LNCaP clone FGC (cell line): ENCODE measurements around the gene C17orf113.

Source experiments
- DNase-seq: peaks from one replicate; pipeline ENCODE4 v3.0.0-alpha.2; 2011; ENCODE audit warnings: low read depth
- H3K4me3 ChIP-seq: 2 replicates; pipeline ENCODE4 v1.5.1; 2011; ENCODE audit warnings: mild to moderate bottlenecking, low read depth, low read length, control low read depth
- CTCF ChIP-seq: IDR thresholded peaks from 2 replicates; pipeline ENCODE4 v1.5.1; 2012; ENCODE audit warnings: mild to moderate bottlenecking; ENCODE audit not compliant: control insufficient read depth, insufficient read depth; ENCODE audit errors: extremely low read depth

C17orf113 gene

GRCh38 chr17:42052346-42052877, 2.0 kb upstream of the C17orf113 start:
- no peak overlapping the region for H3K4me3 ChIP-seq
- no peak for DNase-seq
- no peak for TF ChIP-seq CTCF

- no peak for TF ChIP-seq CTCF
- DNase-seq, result no peak
- no peak overlapping the region for H3K4me3 ChIP-seq
Observed at GRCh38 chr17:42051645-42052044, 1.2 kb upstream of the C17orf113 start.

- no peak for TF ChIP-seq CTCF
- H3K4me3 ChIP-seq, result peak overlapping the region; percentile 60
- DNase-seq, result no peak
Observed at GRCh38 chr17:42051013-42051400, 606 bp upstream of the C17orf113 start.

- no peak for TF ChIP-seq CTCF
- H3K4me3 ChIP-seq, result peak overlapping the region; percentile 60
- no peak for DNase-seq
Observed at GRCh38 chr17:42049834-42050392, 488 bp downstream of the C17orf113 start.

- TF ChIP-seq CTCF, result no peak
- DNase-seq, result no peak
- H3K4me3 ChIP-seq, result no peak overlapping the region
Observed at GRCh38 chr17:42047343-42047742, 3.1 kb downstream of the C17orf113 start.

GRCh38 chr17:42045719-42046118, 4.7 kb downstream of the C17orf113 start:
- DNase-seq, result no peak
- TF ChIP-seq CTCF, result no peak
- H3K4me3 ChIP-seq, result no peak overlapping the region
